ENCODE measurements around the gene ODAD2. TPM values are rescaled to one million over a fixed set of nuclear protein-coding genes. Genes with fewer than 3 reads are reported as not detected.

ODAD2 gene
- total and polyA plus RNA-seq, 2 of the 8 experiments (the other 6 are each of a cell fraction or from before 2014, with no cell fraction given): 0.95 to 4.3 TPM

DNA sequence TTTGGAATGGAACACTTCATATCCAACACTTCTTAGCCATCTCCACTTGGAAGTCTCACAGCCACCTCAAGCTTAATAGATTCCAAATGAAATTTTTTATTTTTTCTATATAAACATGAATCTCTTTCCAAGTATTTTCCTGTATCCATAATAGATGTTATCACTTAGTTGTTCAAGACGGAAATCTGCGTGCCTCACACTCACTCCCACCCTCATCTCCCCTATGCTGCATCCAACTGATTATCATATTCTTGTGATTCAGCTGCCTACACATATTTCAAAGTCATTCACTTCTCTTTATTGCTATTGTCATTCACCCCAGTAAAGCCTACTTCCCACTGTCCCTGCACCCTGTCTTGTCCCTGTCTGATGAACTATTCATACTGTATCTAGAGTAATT, 183.0 kb downstream of the ODAD2 start:
- Histone ChIP-seq H3K79me1 (ENCODE audit: low read depth, low read length) (no peaks in the 10 kb centered on the region), H4K8ac (ENCODE audit: extremely low read depth, insufficient read depth, low read length) (no peak overlapping the region), H3K79me2 (ENCODE audit: control insufficient read depth in 1 of 2, insufficient read depth in 2 of 2, low read length in 2 of 2) (no peaks in the 10 kb centered on the region), H2BK20ac (ENCODE audit: low read length) (no peak overlapping the region), H2AK5ac (ENCODE audit: low read depth, low read length) (no peak overlapping the region), H3K23ac (ENCODE audit: insufficient read length) (no peak overlapping the region), H3K4me3 (ENCODE audit: extremely low read depth in 1 of 4, insufficient read depth in 2 of 4, low read depth in 3 of 4, low read length in 4 of 4) (no peak overlapping the region), H4K5ac (ENCODE audit: insufficient read length, low read depth, low read length) (no peak overlapping the region), H2BK12ac (ENCODE audit: low read depth, low read length) (no peak overlapping the region), H3K36me3 (ENCODE audit: control insufficient read depth in 2 of 4, insufficient read depth in 4 of 4, low read length in 3 of 4) (no peaks in the 10 kb centered on the region), H2BK120ac (replicated peaks; ENCODE audit: low read depth, low read length) (no peak overlapping the region), H3K27me3 (replicated peaks in 1 of 4; ENCODE audit: control insufficient read depth in 3 of 4, extremely low read depth in 1 of 4, insufficient read depth in 3 of 4, low read length in 3 of 4) (no peaks in the 10 kb centered on the region), H3K14ac (ENCODE audit: insufficient read length) (no peak overlapping the region), H3K18ac (ENCODE audit: extremely low read depth, low read length) (no peak overlapping the region), H2AFZ (ENCODE audit: low read length) (no peak overlapping the region), H3K23me2 (ENCODE audit: low read depth, low read length) (no peaks in the 10 kb centered on the region), H3K56ac (replicated peaks; ENCODE audit: insufficient read length, low read depth, low read length) (no peak overlapping the region), H2BK15ac (ENCODE audit: low read length) (no peak overlapping the region), H4K20me1 (replicated peaks in 1 of 2; ENCODE audit: control insufficient read depth in 1 of 2, insufficient read depth in 2 of 2, low read length in 2 of 2) (no peaks in the 10 kb centered on the region), H3K4ac (replicated peaks; ENCODE audit: insufficient read length, low read depth, low read length) (no peak overlapping the region), H3K4me2 (ENCODE audit: insufficient read depth in 1 of 2, low read depth in 2 of 2, low read length in 2 of 2) (no peak overlapping the region), H3K4me1 (replicated peaks in 1 of 4; ENCODE audit: control insufficient read depth in 3 of 4, insufficient read depth in 4 of 4, low read length in 3 of 4) (no peaks in the 10 kb centered on the region), H2BK5ac (ENCODE audit: low read depth, low read length) (no peak overlapping the region), H3K9me3 (ENCODE audit: insufficient read depth in 2 of 2, low read depth in 1 of 2, low read length in 1 of 2) (no peaks in the 10 kb centered on the region), H4K91ac (replicated peaks; ENCODE audit: insufficient read length, low read length) (no peak overlapping the region), H3K9ac (replicated peaks in 1 of 4; ENCODE audit: extremely low read depth in 1 of 4, low read depth in 3 of 4, low read length in 3 of 4) (no peak overlapping the region), H3K27ac (ENCODE audit: low read depth, low read length) (no peak overlapping the region)
- POLR2A ChIA-PET (ENCODE audit: partially characterized antibody): no interaction called here
- DNase-seq (ENCODE audit: low read depth in 1 of 2, low spot score in 2 of 2) (no peak), FAIRE-seq (no peak)
- CTCF ChIA-PET (ENCODE audit: partially characterized antibody): interaction anchor here (0.6 kb wide), 1 partner anchor 580 kb away, joined by 3 read pairs; no protein-coding TSS in a partner anchor
- 86% methylated on average over 2 of the region's 2 CpGs; no CpG with 5 or more reads in 1 of the 2 experiments for WGBS, 2 experiments (ENCODE audit: extremely low coverage in 1 of 2, insufficient coverage in 1 of 2, insufficient read length in 1 of 2, insufficient replicate concordance in 2 of 2, low coverage in 1 of 2, low lambda C conversion rate in 2 of 2, missing lambda C conversion rate in 1 of 2)
- TF ChIP-seq YY1 (IDR thresholded peaks at IDR 0.05; ENCODE audit: low read depth, low read length) (no peak), CHD1 (IDR thresholded peaks at IDR 0.05; ENCODE audit: low read depth, low read length) (no peak), TAF1 (IDR thresholded peaks at IDR 0.05; ENCODE audit: low read depth, low read length) (no peak), SP4 (IDR thresholded peaks at IDR 0.05; ENCODE audit: low read length) (no peak), RBBP5 (IDR thresholded peaks at IDR 0.05; ENCODE audit: borderline replicate concordance, low read depth, low read length) (no peak), ZNF274 (IDR thresholded peaks at IDR 0.05; ENCODE audit: borderline replicate concordance, extremely low read depth, low read length) (no peak), MAFK (IDR thresholded peaks at IDR 0.05; ENCODE audit: low read depth, low read length) (no peak), SUZ12 (IDR thresholded peaks at IDR 0.05; ENCODE audit: low read length) (no peak), BRCA1 (IDR thresholded peaks at IDR 0.05; ENCODE audit: low read depth, low read length) (no peak), POLR2AphosphoS5 (IDR thresholded peaks at IDR 0.05; ENCODE audit: low read depth, low read length) (no peak), SRF (IDR thresholded peaks at IDR 0.05; ENCODE audit: low read depth, low read length) (no peak), TBP (IDR thresholded peaks at IDR 0.05; ENCODE audit: low read depth, low read length) (no peak), GTF2F1 (IDR thresholded peaks at IDR 0.05; ENCODE audit: borderline replicate concordance, low read depth, low read length) (no peak)
- TF ChIP-seq, protein P1, sequence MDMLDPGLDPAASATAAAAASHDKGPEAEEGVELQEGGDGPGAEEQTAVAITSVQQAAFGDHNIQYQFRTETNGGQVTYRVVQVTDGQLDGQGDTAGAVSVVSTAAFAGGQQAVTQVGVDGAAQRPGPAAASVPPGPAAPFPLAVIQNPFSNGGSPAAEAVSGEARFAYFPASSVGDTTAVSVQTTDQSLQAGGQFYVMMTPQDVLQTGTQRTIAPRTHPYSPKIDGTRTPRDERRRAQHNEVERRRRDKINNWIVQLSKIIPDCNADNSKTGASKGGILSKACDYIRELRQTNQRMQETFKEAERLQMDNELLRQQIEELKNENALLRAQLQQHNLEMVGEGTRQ (IDR thresholded peaks at IDR 0.05; ENCODE audit: low read length): no peak
- TF ChIP-seq, protein P2, sequence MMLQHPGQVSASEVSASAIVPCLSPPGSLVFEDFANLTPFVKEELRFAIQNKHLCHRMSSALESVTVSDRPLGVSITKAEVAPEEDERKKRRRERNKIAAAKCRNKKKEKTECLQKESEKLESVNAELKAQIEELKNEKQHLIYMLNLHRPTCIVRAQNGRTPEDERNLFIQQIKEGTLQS (IDR thresholded peaks at IDR 0.05; ENCODE audit: insufficient read depth, low read depth, low read length): no peak

Data from H1 (cell line).